ENCODE results near the gene IRX4.

GRCh38 chr5:1910081-1910760, 27.5 kb upstream of the IRX4 start:
- no peak for TF ChIP-seq CTCF (conservative IDR thresholded peaks at IDR 0.05; ENCODE audit: low read length)
- no peak for TF ChIP-seq EZH2phosphoT487 (IDR thresholded peaks at IDR 0.05; ENCODE audit: borderline replicate concordance)

Measured in Loucy (cell line).